Stimulated activated CD8-positive, alpha-beta memory T cell treated with anti-CD3 and anti-CD28 coated beads, Interleukin-12 subunit alpha, Interleukin-12 subunit beta, amount 100 ng/mL, for 24 hours (primary cell): ENCODE data around the gene LCE7A.

Source experiments
- DNase-seq: peaks from one replicate; pipeline ENCODE4 v3.0.0-alpha.2; 2020; ENCODE audit errors: extremely low read depth

Gene LCE7A

DNA sequence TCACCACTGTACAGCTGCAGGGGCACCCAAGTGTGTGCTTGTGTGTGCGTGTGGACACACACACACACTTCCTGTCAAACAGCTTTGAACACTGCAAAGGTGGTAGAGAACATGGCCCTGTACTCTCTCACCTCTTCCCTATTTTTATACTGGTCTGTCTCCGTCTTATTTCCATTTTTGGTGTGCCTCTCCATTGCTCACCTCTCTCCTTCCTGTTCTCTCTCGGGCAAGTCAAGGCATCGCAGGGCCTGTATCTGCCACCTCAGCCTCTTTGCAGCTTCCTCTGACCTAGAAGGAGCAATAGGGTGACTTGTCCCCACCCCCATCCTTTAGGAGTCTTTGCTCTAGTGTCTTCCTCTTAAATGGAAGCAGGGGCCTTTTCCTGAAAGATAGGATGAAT, 20.5 kb downstream of the LCE7A start:
- no peak for DNase-seq

GRCh38 chr1:152880907-152881306, 21.1 kb downstream of the LCE7A start:
- no peak for DNase-seq

DNA sequence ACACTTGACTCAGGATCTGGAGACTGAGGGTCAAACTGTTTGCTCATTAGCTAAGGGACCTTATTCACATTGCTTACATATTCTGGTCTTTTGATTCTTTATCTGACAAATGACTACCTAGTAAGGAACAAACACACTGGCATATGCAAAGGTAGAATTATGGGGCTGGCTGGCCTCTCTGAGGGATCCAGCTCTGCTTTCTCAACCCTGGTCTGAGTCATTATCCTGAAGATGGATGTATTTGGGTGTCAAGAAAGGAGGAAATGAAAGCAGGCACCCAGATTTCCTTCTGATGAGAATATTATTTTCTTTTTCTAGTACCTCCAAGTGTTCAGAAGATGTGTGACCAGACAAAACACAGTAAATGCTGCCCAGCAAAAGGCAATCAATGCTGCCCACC, 24.3 kb downstream of the LCE7A start:
- no peak for DNase-seq

- DNase-seq, result no peak
Measured at GRCh38 chr1:152884506-152884905, 24.7 kb downstream of the LCE7A start.

- no peak for DNase-seq
Measured at GRCh38 chr1:152884966-152885624, 25.3 kb downstream of the LCE7A start.

GRCh38 chr1:152886085-152886484, 26.3 kb downstream of the LCE7A start:
- no peak for DNase-seq

DNA sequence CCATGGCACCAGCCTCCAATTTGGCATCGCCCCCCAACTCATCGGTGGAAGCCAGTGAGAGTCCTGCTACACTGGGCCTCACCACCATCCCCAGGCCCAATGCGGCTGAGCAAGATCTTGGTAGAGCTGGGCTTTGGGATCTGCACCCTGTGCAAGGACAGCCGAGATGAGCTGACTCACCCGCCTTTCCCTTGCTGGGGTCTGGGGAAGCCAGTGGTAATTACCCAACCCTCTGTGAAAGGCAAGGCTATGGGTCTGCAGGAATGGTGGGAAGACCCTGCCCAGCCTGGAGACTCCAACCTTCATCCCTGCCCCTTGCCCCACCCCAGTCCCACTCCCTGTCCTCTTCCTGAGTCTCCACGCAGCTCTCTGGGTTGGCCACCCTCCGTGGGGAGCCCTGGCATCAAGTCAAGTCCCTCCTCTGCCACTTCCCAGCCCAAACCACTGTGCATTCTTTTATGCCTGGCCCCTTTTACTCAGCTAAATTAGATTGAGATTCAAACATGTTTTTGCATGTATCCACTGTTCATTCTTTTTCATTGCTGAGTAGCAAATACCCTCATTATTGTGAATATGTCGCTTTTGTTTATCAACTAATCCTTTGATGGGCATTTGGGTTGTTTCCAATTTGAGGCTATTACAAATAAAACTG, 27.1 kb downstream of the LCE7A start:
- no peak for DNase-seq

- DNase-seq, result no peak
Measured at GRCh38 chr1:152888126-152888525, 28.3 kb downstream of the LCE7A start.

GRCh38 chr1:152899027-152899426, 39.2 kb downstream of the LCE7A start:
- no peak for DNase-seq

GRCh38 chr1:152899883-152900282, 40.1 kb downstream of the LCE7A start:
- DNase-seq, result no peak

DNA sequence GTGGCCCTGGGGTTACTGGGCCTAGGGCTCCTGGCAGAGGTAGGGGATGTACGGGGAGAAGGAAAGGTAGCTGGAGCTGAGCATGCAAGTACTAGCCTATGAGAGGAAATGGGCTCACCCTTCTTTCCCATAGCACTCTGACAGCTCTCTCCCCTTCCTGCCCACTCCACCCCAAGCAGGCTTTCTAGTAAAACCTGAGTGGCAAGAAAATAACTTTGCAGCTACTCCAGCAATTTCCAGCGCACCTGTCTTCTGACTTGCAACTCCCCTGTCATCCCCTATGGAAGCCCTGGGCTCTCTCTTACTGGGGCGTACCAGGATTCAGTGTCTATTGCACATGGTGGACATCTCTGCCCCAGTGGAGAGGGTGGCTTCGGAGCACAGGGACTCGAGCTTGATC, 41.8 kb downstream of the LCE7A start:
- no peak for DNase-seq

DNA sequence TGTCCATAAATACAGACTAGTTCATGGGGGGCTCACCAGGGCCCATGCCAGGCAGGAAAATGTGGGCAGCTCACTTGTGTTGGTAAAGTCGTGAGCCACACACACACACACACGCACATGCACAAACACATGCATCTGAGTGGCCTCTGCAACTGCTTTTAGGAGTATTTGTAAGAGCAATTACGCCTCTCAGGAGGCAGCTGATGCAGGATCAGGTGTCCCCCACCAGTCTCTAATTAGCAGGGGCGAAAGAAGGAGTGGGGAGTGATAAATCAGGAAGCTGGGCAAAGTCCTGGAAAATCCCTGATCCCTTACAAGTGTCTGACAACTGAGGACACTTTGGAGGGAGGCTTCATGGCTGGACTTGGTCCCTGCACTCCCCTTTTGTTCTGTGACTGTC, 42.8 kb downstream of the LCE7A start:
- no peak for DNase-seq

- DNase-seq, result no peak
Measured at GRCh38 chr1:152904688-152905440, 45.1 kb downstream of the LCE7A start.

GRCh38 chr1:152906023-152906565, 46.3 kb downstream of the LCE7A start:
- DNase-seq, result no peak

DNA sequence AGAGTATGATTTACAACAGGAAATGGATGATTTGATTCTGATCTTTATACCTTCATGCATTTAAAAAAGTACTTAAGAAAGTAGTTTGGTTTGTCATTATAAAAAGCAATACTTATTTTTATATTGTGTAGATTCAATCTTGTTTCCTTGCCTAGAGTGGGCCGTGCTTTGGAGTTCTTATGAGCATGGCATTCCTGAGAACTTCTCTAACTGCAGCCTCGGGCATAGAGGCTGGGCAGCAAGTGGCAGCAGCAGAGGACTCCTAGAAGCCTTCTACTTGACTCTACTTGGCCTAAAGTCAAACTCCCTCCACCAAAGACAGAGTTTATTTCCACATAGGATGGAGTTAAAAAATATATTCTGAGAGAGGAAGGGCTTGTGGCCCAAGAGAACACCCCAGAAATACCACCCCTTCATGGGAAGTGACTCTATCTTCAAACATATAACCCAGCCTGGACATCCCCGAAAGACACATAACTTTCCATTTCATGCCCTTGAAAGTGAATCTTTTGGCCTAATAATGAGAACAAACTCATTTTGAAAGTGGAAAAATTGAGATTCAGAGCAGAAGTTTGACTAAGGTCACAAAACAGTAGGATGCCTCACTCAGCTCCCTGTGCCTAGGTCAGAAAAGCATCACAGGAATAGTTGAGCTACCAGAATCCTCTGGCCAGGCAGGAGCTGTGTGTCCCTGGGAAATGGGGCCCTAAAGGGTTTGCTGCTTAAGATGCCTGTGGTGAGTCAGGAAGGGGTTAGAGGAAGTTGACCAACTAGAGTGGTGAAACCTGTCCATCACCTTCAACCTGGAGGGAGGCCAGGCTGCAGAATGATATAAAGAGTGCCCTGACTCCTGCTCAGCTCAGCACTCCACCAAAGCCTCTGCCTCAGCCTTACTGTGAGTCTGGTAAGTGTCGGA, 48.1 kb downstream of the LCE7A start, which contains the start of gene IVL:
IVL (plus strand) TSS at position 861 of the 916 bp plus-strand sequence. CDS start 1,252 bp downstream, outside the sequence.
- no peak for DNase-seq

GRCh38 chr1:152909206-152909605, 49.4 kb downstream of the LCE7A start:
- DNase-seq, result no peak
